ENCODE measurements around the gene VAMP4.
"Not testable (repeated sequence)": the region's sequence is repeated elsewhere in the genome, so short reads cannot be mapped to it uniquely, and the experiment has no call there.

VAMP4 gene

DNA sequence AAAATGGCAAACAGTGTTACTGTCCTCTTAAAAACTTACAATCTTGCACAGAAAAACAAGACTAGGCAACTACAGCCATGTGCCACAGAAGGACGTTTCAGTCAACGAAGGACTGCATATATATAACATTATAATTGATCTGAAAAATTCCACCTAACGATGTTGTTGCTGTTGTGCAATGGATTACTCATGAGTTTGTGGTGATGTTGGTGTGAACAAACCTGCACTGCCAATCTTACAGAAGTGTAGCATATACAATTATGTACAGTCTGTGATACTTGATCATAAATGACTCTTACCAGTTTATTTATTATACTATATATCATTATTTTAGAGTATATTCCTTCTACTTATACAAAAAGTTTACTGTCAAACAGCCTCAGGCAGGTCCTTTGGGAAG lies 6.8 kb upstream of the VAMP4 start:
- DNase-seq, result no peak

DNA sequence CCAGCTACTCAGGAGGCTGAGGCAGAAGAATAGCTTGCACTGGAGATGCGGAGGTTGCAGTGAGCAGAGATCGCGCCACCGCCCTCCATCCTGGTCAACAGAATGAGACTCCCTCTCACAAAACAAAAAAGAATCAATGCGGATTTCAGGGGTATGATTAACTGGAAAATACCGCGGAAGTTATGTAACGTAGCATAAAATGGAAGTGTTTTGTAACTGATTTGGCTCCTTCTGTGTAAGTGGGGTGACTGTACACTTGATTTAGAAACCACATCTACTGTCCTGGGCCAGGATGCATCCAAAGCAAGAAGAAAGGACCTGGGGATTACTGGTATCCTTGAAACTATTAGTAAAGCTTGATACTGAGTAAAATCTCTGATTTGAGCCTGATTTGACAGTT lies 3.1 kb upstream of the VAMP4 start:
- no peak for DNase-seq

DNA sequence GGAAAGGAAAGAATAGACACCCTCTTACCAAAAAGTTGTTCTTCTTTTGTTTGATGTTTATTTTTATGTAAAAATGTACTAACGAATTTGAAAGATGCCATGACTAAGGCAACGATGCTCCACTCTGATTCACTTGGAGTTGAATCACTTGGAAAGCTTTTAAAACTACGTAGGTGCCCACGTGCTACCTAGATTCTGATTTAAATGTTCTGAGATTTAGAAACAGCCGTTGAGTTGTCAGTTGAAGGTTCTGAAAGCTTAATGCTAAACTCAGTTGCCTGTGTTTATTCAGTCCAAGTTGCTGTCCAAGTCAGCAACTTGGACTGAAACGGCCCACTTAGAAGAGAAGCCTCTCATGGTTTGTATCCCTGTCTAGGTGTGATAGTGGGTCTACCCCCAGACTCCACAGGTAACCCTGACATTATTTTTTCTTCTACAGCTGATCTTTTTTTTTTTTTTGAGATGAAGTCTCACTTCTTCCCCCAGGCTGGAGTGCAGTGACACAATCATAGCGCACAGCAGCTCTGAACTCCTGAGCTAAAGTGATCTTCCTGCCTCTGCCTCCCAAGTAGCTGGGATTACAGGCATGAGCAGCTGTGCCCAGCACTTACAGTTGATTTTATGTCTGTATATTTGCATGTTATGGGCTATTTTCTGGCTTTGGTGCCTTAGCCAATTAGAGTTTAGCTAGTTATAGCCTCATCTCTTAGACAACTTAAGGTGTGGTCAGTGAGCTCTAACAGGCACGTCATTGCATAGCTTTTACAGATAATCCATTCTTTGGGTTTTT lies 1.4 kb upstream of the VAMP4 start:
- DNase-seq, result peak; percentile 47

DNA sequence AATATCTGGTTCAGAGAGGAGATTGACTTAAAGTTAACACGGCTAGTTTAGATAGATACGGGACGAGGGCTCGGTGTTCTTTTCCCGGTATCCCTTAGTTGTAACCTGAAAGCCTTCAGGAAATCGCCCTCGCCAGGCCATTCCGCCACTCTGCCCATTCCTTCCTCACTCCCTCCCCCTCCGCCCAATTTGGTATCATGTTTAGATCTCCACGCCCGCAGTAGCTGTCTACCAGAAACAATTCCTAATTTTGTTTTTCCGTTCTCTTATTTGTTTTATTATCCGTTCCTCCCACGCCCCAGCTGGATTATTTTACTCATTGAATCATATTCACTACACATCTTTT lies 685 bp upstream of the VAMP4 start:
- DNase-seq, result peak; percentile 56

DNA sequence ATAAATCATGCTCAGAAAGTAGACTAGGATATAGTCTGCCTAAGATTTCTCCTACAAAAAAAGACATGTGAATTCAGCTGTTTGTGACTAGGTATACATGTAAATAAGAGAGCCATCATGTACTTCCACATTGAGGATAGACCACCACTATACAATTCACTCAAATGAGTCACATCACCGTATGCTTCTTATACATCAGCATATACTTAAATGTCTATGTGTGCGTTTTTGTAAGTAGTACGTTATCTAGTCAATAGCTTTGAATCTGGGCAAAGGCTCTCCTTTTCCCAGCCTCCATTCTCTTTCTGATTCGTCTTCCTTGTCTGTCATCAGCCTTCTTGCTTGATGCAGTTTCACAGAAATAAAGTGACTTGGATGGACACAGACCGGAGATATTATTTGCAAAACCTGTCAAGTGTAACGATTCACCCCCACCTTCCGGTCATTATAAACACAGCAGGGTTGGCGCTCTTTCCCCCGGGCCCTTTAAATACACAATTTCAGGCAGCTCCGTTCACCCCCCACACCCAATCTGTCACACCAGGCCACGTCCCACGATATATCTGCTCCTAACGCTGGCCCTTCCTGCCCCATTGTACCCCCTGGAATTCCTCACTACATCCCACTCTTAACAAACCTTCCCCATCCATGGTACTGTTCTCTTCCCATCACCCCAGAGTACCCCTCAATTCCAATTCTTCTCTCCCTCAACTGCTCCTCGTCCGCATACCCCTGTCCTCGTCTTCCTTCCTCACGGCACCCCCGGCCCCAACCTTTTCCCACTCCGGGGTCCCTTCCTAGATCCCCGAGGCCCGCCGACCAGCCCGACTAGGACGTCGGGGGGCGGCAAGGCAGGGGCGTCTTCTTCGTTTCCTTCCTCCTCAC lies 636 bp downstream of the VAMP4 start:
- no peak for DNase-seq

DNA sequence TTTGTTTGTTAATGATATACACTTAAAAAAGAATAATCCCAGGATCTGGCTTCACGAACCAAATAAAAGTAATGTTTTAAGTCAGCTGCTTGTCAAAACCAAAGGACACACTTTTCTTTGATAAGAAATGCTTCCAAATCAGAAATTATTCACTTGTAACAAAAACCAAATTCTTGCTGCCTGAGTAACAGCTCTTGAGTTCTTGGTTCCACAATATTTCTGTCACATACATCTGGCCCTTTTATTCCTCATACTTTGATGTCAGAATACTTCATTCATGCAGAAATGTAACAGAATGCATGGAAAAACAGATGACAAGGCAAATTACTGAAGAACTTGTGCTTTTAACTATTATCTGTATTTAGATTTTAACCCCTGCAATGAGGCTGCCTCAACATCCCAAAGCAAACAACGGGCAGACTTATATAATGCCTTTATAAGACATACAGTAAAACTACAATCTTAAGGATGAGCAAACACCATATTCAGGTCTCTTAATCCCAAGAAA lies 1.5 kb downstream of the VAMP4 start:
- DNase-seq, result no peak

DNA sequence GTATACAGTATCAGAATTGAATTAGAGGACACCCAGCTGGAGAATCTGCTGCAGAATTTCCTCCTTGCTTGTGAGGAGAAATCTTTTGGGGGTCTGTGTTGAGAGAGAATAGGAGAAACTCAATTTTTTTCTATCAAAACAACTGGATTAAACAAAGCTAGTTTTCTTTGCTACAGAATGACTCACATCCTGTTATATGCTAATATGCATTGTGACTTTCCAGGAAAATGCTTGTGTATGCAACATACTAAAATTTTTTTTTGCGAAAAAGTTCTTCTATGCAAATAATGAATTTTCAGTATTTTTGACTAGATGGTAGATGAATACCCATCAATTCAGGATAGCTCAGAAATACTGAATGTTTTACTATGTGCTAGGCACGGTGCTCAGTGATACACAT lies 2.2 kb downstream of the VAMP4 start:
- no peak for DNase-seq

DNA sequence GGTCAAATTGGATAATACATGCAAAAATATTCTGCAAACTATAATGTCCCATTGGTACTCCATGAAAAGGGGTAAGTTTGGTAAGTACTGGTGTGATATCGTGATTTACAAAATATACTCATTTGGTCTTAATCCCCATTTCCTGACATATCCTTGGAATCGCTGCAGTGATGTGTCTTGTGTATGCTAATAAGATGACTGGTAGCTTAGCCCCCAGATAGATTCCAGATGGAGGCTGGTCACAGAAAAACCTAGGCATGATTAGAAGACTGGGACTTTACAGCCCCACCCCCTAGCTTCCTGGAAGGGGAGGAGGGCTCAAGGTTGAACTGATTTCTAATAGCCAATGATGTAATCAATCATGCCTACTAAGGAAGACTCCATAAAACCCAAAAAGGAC lies 3.0 kb downstream of the VAMP4 start:
- no peak for DNase-seq

DNA sequence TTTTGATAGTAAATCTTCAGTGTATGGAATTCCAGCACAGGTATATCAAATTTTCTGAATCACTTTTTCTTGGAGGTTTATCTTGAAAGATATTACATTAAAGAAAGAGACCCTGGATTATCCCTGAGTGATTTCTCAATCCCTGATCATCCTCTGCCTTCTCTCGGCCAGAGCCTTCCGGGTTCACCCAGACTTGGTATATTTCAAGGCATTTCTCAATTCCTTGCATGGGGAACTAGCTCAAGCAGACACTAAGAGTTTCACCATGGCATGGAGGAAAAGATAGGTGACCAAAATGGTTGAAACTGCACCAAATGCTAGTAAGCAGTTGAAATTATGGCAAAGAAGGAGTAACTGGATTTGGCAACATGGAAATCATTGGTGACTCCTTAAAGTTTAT lies 5.7 kb downstream of the VAMP4 start:
- DNase-seq, result no peak

DNA sequence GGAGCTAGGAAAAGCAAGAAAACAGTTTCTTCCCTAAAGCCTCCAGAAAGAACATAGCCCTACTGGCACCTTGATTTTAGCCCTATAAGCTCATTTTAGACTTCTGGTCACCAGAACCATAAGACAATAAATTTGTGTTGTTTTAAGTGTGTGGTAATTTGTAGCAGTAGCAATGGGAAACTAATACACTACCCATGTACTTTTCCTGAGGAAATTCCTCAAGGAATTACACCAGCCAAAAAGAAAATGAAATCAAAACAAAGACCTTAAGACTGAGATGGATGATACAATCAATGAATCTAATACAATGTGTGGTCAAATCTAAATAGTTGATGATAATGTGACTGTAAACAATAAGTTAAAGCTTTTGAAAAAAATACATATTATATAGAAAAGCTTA lies 11.8 kb downstream of the VAMP4 start:
- DNase-seq, result no peak

DNA sequence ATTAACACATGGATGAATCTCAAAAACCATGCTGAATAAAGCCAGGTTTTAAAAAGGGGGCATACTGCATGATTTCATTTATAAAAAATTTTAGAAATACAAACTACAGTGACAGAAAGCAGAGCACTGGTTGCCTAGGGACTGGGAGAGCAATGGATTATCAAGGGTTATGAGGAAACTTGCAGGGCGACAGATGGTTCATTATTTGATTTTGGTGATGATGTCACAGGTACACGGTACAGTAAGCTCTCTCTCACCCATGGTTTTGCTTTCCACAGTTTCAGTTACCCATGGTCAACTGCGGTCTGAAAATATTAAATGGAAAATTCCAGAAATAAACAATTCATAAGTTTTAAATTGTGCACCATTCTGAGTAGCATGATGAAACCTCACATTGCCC lies 14.1 kb downstream of the VAMP4 start:
- no peak for DNase-seq

DNA sequence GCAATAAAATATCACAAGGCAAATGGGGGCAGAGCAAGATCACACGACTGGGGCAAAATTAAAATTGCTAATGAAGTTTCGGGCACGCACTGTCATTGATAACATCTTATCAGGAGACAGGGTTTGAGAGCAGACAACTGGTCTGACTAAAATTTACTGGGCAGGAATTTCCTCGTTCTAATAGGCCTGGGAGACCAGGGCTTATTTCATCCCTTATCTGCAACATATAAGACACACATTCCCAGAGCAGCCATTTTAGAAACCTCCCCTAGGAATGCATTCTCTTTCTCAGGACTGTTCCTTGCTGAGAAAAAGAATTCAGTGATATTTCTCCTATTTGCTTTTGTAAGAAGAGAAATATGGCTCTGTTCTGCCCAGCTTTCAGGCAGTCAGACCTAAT lies 18.7 kb downstream of the VAMP4 start:
- DNase-seq, result not testable (repeated sequence)

DNA sequence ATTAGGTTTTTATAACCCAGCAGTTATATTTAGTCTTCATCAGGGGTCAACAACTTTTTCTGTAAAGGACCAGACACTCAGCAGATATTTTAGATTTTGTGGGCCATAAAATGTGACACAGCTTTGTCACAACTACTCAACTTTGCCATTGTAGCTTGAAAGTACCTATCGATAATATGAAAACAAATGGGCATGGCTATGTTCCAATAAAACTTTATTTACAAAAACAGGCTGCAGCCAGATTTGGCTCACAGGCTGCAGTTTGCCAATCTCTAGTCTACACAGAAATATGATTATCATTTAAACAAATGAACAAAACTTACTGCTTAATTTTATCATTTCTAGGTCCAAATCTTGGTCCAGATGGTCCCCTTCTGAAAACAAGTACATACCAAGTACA lies 23.0 kb downstream of the VAMP4 start:
- DNase-seq, result no peak

DNA sequence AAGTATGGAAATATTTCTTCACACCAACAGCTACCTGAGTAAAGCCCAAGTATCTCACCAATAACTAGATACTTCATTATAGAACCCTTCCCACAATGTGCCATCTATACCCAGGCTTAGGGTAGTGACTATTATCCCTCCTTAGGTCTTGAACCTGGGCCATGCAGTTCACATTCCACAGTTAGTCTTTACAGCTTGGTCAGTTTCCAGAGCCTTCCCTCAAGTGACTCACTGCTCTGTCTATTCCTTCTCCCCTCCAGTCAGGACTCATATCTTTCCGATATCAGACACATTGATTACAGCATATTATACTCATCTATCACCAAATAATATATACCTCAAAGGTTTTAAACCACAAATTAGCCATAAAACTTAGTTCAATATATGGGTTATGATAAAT lies 23.6 kb downstream of the VAMP4 start:
- no peak for DNase-seq

DNA sequence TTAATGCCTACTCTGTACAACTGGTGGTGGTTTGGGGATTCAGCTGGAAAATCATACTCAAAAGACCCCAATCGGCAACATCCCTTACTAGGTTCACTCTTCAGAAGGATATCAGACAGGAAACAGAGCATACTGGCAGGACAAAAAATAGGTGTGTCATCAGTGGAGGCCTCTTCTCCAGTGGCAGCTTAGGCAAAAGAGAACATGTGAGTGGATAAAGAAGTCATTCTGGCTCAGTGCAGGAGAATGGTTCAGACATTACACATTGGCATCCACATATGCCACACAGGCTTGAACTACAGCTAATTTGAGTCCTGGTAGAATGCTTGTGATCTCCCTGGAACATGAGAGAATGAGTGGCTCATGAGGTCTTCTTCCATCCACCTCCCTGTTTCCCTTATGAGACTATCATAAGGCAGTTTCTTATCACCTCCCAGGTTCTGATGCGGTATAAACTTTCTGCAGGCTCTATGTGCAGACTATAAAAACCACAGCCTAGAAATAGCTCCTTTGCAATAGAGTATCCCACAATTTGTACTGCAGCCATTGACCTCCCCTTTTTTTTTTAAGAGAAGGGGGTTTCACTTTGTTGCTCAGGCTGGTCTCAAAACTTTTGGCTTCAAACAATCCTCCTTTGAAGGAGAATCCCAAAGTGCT lies 24.7 kb downstream of the VAMP4 start:
- no peak for DNase-seq

DNA sequence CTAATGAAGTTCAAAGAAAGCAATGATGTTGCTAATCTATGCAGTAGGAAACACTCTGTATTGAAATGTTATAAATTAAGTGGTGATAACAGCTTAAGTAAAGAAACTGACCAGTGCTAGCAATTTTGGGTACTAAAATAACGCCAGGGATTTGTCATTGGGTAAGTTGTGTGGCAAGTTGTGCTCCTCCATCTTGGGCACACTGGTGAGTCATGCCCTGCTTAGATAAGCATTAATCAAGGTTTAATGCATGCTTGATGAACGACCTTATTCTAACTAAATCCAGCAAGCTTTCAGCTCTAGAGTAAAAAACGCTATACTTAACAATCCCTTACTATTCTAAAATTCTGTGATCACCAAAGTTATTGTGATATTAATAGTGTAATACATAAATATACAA lies 25.2 kb downstream of the VAMP4 start:
- no peak for DNase-seq

DNA sequence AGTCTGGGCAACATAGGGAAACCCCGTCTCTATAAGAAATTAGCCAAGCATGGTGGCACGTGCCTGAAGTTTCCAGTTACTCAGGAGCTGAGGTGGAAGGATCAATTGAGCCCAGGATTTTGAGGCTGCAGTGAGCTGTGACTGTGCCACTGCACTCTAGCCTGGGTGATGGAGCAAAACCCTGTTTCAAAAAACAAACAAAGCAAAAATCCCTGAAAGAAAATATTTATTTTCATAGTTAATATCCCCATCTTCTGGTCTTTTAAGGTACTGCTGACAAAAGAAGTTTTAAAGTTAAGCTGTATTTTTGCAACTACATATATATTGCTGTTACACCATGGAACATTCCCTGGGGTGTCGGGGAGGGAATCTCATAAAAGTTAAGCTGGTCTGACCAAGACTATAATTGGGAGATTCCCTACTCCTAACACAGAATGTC lies 26.0 kb downstream of the VAMP4 start:
- DNase-seq, result no peak

DNA sequence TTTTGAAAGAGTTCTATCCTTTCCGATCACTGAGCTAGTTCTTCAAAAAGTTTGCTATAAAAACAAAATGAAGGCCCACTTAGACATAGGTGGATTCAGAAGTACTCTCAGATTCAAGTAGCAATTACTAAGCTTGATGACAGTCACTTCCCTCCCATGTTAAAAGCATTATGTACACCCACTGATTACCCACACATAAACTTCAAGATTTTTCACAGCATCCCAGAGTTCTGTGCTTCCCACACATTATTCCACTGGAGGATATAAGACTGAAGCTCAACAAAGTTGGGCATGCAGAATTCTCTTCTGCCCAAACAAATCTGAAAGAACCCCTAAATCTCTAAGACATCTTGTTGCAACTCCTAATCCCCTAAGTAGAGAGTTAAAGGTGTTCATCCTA lies 29.5 kb downstream of the VAMP4 start:
- no peak for DNase-seq

DNA sequence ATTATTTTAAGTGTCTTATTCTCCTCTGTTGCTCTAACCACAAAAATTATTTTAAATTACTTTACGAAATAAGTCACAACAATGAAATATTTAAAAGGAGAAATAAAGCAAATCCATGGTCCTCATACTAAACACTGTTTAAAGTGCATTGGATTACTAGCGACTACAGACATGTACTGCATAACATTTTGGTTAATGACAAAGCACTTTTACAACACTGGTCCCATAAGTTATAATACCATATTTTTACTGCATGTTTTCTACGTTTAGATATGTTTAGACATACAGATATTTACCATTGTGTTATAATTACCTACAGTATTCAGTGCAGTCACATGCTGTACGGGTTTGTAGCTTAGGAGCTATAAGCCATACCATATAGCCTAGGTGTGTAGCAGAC lies 30.2 kb downstream of the VAMP4 start:
- DNase-seq, result no peak

DNA sequence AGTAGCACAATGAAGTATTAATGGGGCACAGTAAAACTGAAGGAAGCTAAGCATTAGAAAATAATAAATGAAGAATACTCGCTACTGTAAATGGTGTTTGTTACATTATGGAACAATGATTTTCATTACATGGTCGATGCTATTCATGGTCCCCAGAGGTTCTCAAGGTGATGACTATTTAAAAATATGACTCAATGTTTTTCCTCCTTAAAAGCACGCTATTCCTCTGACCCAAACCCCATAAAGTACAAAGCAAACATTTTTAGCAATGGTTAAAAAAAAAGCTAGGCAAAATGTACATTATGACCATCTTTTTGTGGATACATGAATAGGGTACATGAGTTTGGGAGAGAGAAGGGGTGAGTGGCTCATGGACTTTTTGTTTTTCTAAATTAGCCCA lies 34.3 kb downstream of the VAMP4 start:
- DNase-seq, result no peak

DNA sequence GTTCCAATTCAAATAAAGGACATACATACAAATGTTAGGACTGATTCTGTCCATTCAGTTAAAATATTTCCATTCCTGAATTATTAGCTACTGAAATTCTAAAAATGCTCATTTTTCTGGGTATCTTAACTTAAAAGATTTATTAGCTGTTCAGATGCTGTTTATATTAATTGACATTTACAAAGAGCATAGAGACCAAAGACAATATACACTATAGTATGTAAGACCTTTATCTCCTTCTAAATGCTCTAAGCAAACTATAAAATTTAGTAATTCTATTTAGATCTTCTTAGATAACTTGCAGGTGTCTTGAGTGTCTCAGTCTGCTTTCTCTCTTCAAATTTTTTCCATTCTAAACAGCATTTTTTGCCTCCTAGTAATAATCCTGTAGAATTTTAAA lies 39.3 kb downstream of the VAMP4 start:
- no peak for DNase-seq

DNA sequence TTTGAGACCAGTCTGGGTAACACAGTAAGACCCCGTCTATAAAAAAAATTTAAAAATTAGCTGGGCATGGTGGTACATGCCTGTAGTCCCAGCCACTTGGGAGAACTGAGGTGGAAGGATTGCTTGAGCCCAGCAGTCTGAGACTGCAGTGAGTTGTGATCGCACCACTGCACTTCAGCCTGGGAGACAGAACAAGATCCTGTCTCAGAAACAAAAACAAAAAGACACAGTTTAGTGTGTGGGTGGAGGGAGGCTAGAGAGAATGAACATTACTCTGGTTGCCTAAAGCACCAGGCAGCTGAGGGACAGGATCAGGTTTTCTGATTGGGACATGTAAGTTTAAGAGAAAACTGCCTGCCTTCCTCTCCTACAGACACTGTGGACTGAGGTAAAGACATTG lies 42.3 kb downstream of the VAMP4 start:
- no peak for DNase-seq

DNA sequence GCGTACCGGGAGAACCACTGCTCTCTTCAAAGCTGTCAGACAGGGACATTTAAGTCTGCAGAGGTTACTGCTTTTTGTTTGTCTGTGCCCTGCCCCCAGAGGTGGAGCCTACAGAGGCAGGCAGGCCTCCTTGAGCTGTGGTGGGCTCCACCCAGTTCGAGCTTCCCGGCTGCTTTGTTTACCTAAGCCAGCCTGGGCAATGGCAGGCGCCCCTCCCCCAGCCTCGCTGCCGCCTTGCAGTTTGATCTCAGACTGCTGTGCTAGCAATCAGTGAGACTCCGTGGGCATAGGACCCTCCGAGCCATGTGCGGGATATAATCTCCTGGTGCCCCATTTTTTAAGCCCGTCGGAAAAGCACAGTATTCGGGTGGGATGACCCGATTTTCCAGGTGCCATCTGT lies 46.1 kb downstream of the VAMP4 start:
- DNase-seq, result not testable (repeated sequence)

DNA sequence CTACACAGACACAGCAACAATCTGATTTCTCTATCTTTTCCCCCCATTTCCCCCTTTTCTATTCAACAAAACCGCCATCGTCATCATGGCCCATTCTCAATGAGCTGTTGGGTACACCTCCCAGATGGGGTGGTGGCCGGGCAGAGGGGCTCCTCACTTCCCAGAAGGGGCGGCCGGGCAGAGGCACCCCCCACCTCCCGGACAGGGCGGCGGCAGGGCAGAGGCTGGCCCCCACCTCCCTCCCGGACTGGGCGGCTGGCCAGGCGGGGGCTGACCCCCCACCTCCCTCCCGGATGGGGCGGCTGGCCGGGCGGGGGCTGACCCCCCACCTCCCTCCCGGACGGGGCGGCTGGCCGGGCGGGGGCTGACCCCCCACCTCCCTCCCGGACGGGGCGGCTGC lies 48.3 kb downstream of the VAMP4 start:
- DNase-seq, result not testable (repeated sequence)

Measured in amniotic stem cell (primary cell).